K562 (cell line): Measurements from ENCODE around the gene CFAP251. TPM values are rescaled to one million over a fixed set of nuclear protein-coding genes. Genes with fewer than 3 reads are reported as not detected.

Experiments used
- ATAC-seq: fragments of 200-7000 bp; cut with Tn5 transposase; 3 replicates; pipeline ENCODE4 v1.9.1; 2020; ENCODE audit warnings: moderate library complexity
- BruUV-seq: library from RNA; stranded (reverse); fragments of 400-500 nt; replicated peaks from 2 replicates; lab custom pipeline; 2021; lab: Mats Ljungman, UMichigan
- CTCF ChIA-PET: fragments of 300-600 bp; formaldehyde crosslinking; extraction: SDS; loops from one replicate; lab custom pipeline; 2021; ENCODE audit warnings: low intra/inter-chr PET ratio; lab: Yijun Ruan, JAX
- POLR2A ChIA-PET: fragments of 300-600, 350-650 bp; sonication (Branson Sonifier 250); formaldehyde crosslinking; extraction: SDS; loops from one replicate; lab custom pipeline; 2021; ENCODE audit warnings: antibody characterized with exemption, inconsistent platforms; lab: Yijun Ruan, JAX
- DNase-seq, 4 experiments: peaks; one replicate each; pipeline versions ENCODE4 v3.0.0 to v3.0.0-alpha.2; 2011 to 2018; ENCODE audit warnings: low spot score in 3 of 4, mixed read lengths in 3 of 4; ENCODE audit errors: extremely low read depth in 1 of 4
- FAIRE-seq: peaks from 2 replicates; lab custom pipeline; 2011; peaks lifted over from hg19 to GRCh38; lab: Jason Lieb, UNC
- H2AFZ ChIP-seq: 2 replicates; pipeline ENCODE4 v1.6.0; 2011; ENCODE audit warnings: low read depth, low read length, control low read depth, inconsistent platforms
- H3K27ac ChIP-seq: fragments of 200-600 bp; 3 replicates; pipeline ENCODE4 v1.8.0; 2011; ENCODE audit warnings: low read depth, mild to moderate bottlenecking, control low read depth, inconsistent platforms, low read length, moderate library complexity, mixed read lengths; ENCODE audit errors: extremely low read depth
- H3K27me3 ChIP-seq, 2 experiments: fragments of 300-600 bp in 1 of 2; 2 replicates in 1 of 2; 3 replicates in 1 of 2; pipeline versions ENCODE4 v1.6.0 to v1.8.0; 2011; ENCODE audit warnings: inconsistent platforms in 2 of 2, low read length in 2 of 2, mild to moderate bottlenecking in 1 of 2, mixed read lengths in 1 of 2, moderate library complexity in 1 of 2; ENCODE audit not compliant: control insufficient read depth in 2 of 2, insufficient read depth in 2 of 2
- H3K36me3 ChIP-seq: fragments of 300-600 bp; 3 replicates; pipeline ENCODE4 v1.8.0; 2011; ENCODE audit warnings: mild to moderate bottlenecking, low read length, inconsistent platforms; ENCODE audit not compliant: control insufficient read depth, insufficient read depth
- H3K4me1 ChIP-seq, 2 experiments: fragments of 200-600 bp in 1 of 2; replicated peaks in 1 of 2; 2 replicates in 1 of 2; 3 replicates in 1 of 2; pipeline versions ENCODE4 v1.5.1 to v1.8.0; 2011; ENCODE audit warnings: inconsistent platforms in 2 of 2, low read length in 2 of 2, mild to moderate bottlenecking in 1 of 2, mixed read lengths in 1 of 2, moderate library complexity in 1 of 2; ENCODE audit not compliant: control insufficient read depth in 2 of 2, insufficient read depth in 2 of 2
- H3K4me2 ChIP-seq: 2 replicates; pipeline ENCODE4 v1.6.1; 2011; ENCODE audit warnings: low read length, control low read depth, inconsistent platforms, mixed read lengths; ENCODE audit not compliant: insufficient read depth
- H3K4me3 ChIP-seq: fragments of 200-600 bp; sonication (generic), shearing (Covaris generic); 2 replicates; pipeline ENCODE4 v1.5.1; 2016; ENCODE audit warnings: control low read depth, inconsistent platforms
- H3K79me2 ChIP-seq: fragments of 200-600 bp; 3 replicates; pipeline ENCODE4 v1.8.0; 2011; ENCODE audit warnings: low read length, inconsistent platforms; ENCODE audit not compliant: control insufficient read depth, insufficient read depth
- H3K9ac ChIP-seq, 2 experiments: 2 replicates each; pipeline versions ENCODE4 v1.6.0 to v1.6.1; 2011; ENCODE audit warnings: low read depth in 2 of 2, low read length in 2 of 2, control low read depth in 1 of 2, inconsistent platforms in 1 of 2, mild to moderate bottlenecking in 1 of 2, mixed read lengths in 1 of 2; ENCODE audit not compliant: insufficient read depth in 1 of 2
- H3K9me1 ChIP-seq: one replicate; pipeline ENCODE4 v1.6.0; 2011; ENCODE audit warnings: inconsistent platforms, mild to moderate bottlenecking, low read length, moderate library complexity; ENCODE audit not compliant: control insufficient read depth, insufficient read depth
- H3K9me3 ChIP-seq: replicated peaks from 2 replicates; pipeline ENCODE4 v1.5.1; 2011; ENCODE audit warnings: low read depth, low read length, inconsistent platforms; ENCODE audit not compliant: control insufficient read depth, insufficient read depth
- H4K20me1 ChIP-seq: replicated peaks from 2 replicates; pipeline ENCODE4 v1.6.1; 2011; ENCODE audit warnings: low read length, inconsistent platforms, mixed read lengths; ENCODE audit not compliant: control insufficient read depth, insufficient read depth
- MAFG ChIP-seq: fragments of 450-650 bp; conservative IDR thresholded peaks from 2 replicates; pipeline ENCODE4 v1.6.1; 2016; ENCODE audit warnings: missing genetic modification characterization, missing compliant biosample characterization
- PHTF2 ChIP-seq: fragments of 250-450 bp; sonication (Bioruptor Pico); IDR thresholded peaks from 2 replicates; pipeline ENCODE4 v1.5.0; 2021; ENCODE audit warnings: mild to moderate bottlenecking
- PRMT5 ChIP-seq: sonication (generic); formaldehyde crosslinking; IDR thresholded peaks from 2 replicates; pipeline ENCODE4 v1.5.0; 2020; ENCODE audit warnings: missing genetic modification reagents
- RNF2 ChIP-seq: sonication (generic); IDR thresholded peaks from 2 replicates; pipeline ENCODE4 v1.6.1; 2016
- TEAD4 ChIP-seq, 2 experiments: sonication (generic) in 1 of 2; formaldehyde crosslinking in 1 of 2; IDR thresholded peaks; 2 replicates each; pipeline versions ENCODE4 v1.6.1 to v1.8.0; 2012 to 2022; ENCODE audit warnings: borderline replicate concordance in 1 of 2, inconsistent platforms in 1 of 2, low read length in 1 of 2, mild to moderate bottlenecking in 1 of 2, missing genetic modification reagents in 1 of 2
- ZNF232 ChIP-seq: sonication (generic); formaldehyde crosslinking; IDR thresholded peaks from 2 replicates; pipeline ENCODE4 v1.8.0; 2022; ENCODE audit warnings: mild to moderate bottlenecking, missing genetic modification reagents
- ZNF75A ChIP-seq: fragments of 450-650 bp; formaldehyde crosslinking; IDR thresholded peaks from 2 replicates; pipeline ENCODE4 v1.4.0; 2020; ENCODE audit warnings: mild to moderate bottlenecking
- WGBS: fragments of 100-300 bp; shearing (Covaris generic); methylation state at CpG from one replicate; pipeline ENCODE4 v1.1.6; 2016; ENCODE audit warnings: low coverage, mixed read lengths; ENCODE audit not compliant: insufficient coverage; ENCODE audit errors: missing lambda C conversion rate; 5-methylcytosine and 5-hydroxymethylcytosine counted together
- in situ Hi-C: fragments of 300-500 bp; cut with MboI; formaldehyde crosslinking; loops from 4 replicates; pipeline ENCODE4 v1.15.0; 2018; ENCODE audit warnings: inconsistent platforms, mixed read lengths
- intact Hi-C: fragments of 100-400 bp; cut with micrococcal nuclease; formaldehyde crosslinking; loops from 2 replicates; pipeline ENCODE4 v1.14.2; 2022
- polyA plus RNA-seq, 8 experiments: library from polyadenylated mRNA; depleted of rRNA in 4 of 8; stranded (reverse) in 5 of 8; unstranded in 3 of 8; fragments of >200 nt; fragmentation: Nextera tagmentation in 2 of 8; fragmentation: Illumina TruSeq in 1 of 8; extraction: Ambion mirVana in 2 of 8; extraction: Trizol in 1 of 8; gene quantifications; 2 replicates each; pipeline versions ENCODE4 v1.2.1 to v1.2.3, GENCODE V29; 2011 to 2014; ENCODE audit warnings: inconsistent platforms in 1 of 8, missing spikeins in 1 of 8
- total RNA-seq, 7 experiments: library from RNA; depleted of rRNA in 6 of 7; stranded (reverse); fragments of >200 nt in 6 of 7; fragmentation: Illumina TruSeq in 2 of 7; extraction: Trizol in 2 of 7; gene quantifications; 2 replicates each; pipeline versions ENCODE4 v1.2.1 to v1.2.3, GENCODE V29; 2011 to 2021; ENCODE audit warnings: low replicate concordance in 1 of 7
- TF ChIP-seq, protein P1 (sequence below): fragments of 200-600 bp; sonication (generic); IDR thresholded peaks from one replicate; pipeline ENCODE4 v1.6.1; 2012; ENCODE audit warnings: mild to moderate bottlenecking, low read depth, low read length, inconsistent platforms
- TF ChIP-seq, protein P2 (sequence below): sonication (generic); formaldehyde crosslinking; IDR thresholded peaks from 2 replicates; pipeline ENCODE4 v1.8.0; 2022; ENCODE audit warnings: missing genetic modification reagents, mild to moderate bottlenecking, moderate library complexity, borderline replicate concordance
- TF ChIP-seq, protein P3 (sequence below), 2 experiments: fragments of 250-450 bp in 1 of 2; fragments of 450-650 bp in 1 of 2; sonication (Bioruptor Pico) in 1 of 2; IDR thresholded peaks; 2 replicates each; pipeline versions ENCODE4 v1.6.1 to v1.8.0; 2016 to 2021; ENCODE audit warnings: mild to moderate bottlenecking in 2 of 2, moderate library complexity in 2 of 2, missing compliant biosample characterization in 1 of 2, missing genetic modification characterization in 1 of 2

Gene CFAP251
- total and polyA plus RNA-seq, 9 of the 15 experiments (the other 6 are each of a cell fraction or from before 2014, with no cell fraction given), result 16.6 to 31.0 (median 19.1) TPM

DNA sequence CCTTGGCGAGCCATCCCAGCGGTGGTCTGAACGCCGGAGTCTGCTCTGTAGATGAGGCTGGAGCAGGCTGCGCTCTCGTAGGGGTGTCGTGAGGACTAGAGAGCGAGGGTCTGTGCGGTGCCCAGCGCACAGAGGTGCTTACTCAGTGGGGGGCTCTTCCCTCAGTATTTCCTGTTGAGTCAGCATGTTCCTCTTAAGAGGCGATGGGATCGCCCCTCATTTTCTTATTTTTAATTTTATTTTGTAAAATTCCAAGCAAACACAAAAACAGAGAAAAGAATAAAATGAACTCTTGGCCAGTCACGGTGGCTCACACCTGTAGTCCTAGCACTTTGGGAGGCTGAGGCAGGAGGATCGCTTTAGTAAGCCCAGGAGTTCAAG is 62.5 kb downstream of the CFAP251 start:
- FAIRE-seq (no peak), DNase-seq (no peak), ATAC-seq (0 out of 3 replicates have a peak, but pooled peaks have one; percentile 21)
- Histone ChIP-seq H3K27me3 (no peaks in the 10 kb centered on the region), H3K9me1 (no peaks in the 10 kb centered on the region), H4K20me1 (no peaks in the 10 kb centered on the region), H3K27ac (no peak overlapping the region), H3K79me2 (no peaks in the 10 kb centered on the region), H3K4me1 (peaks cover 4 to 5% of the 10 kb centered on the region in 2 experiments; a peak in 3 of 5 replicates), H2AFZ (no peak overlapping the region), H3K36me3 (no peaks in the 10 kb centered on the region), H3K4me2 (no peak overlapping the region), H3K9me3 (no peaks in the 10 kb centered on the region), H3K9ac (no peak overlapping the region), H3K4me3 (no peak overlapping the region)
- ChIA-PET CTCF (no interaction called here), POLR2A (interaction anchor here (0.6 to 1.0 kb wide), 3 partner anchors 21 to 74 kb away, joined by 3 to 7 read pairs (median 3); no protein-coding TSS in a partner anchor)
- 79% methylated on average over 14 of the region's 14 CpGs for WGBS
- in situ Hi-C loops (no loop called here), intact Hi-C loops (no loop called here)
- no TSS peak for BruUV-seq
- TF ChIP-seq, protein P1, sequence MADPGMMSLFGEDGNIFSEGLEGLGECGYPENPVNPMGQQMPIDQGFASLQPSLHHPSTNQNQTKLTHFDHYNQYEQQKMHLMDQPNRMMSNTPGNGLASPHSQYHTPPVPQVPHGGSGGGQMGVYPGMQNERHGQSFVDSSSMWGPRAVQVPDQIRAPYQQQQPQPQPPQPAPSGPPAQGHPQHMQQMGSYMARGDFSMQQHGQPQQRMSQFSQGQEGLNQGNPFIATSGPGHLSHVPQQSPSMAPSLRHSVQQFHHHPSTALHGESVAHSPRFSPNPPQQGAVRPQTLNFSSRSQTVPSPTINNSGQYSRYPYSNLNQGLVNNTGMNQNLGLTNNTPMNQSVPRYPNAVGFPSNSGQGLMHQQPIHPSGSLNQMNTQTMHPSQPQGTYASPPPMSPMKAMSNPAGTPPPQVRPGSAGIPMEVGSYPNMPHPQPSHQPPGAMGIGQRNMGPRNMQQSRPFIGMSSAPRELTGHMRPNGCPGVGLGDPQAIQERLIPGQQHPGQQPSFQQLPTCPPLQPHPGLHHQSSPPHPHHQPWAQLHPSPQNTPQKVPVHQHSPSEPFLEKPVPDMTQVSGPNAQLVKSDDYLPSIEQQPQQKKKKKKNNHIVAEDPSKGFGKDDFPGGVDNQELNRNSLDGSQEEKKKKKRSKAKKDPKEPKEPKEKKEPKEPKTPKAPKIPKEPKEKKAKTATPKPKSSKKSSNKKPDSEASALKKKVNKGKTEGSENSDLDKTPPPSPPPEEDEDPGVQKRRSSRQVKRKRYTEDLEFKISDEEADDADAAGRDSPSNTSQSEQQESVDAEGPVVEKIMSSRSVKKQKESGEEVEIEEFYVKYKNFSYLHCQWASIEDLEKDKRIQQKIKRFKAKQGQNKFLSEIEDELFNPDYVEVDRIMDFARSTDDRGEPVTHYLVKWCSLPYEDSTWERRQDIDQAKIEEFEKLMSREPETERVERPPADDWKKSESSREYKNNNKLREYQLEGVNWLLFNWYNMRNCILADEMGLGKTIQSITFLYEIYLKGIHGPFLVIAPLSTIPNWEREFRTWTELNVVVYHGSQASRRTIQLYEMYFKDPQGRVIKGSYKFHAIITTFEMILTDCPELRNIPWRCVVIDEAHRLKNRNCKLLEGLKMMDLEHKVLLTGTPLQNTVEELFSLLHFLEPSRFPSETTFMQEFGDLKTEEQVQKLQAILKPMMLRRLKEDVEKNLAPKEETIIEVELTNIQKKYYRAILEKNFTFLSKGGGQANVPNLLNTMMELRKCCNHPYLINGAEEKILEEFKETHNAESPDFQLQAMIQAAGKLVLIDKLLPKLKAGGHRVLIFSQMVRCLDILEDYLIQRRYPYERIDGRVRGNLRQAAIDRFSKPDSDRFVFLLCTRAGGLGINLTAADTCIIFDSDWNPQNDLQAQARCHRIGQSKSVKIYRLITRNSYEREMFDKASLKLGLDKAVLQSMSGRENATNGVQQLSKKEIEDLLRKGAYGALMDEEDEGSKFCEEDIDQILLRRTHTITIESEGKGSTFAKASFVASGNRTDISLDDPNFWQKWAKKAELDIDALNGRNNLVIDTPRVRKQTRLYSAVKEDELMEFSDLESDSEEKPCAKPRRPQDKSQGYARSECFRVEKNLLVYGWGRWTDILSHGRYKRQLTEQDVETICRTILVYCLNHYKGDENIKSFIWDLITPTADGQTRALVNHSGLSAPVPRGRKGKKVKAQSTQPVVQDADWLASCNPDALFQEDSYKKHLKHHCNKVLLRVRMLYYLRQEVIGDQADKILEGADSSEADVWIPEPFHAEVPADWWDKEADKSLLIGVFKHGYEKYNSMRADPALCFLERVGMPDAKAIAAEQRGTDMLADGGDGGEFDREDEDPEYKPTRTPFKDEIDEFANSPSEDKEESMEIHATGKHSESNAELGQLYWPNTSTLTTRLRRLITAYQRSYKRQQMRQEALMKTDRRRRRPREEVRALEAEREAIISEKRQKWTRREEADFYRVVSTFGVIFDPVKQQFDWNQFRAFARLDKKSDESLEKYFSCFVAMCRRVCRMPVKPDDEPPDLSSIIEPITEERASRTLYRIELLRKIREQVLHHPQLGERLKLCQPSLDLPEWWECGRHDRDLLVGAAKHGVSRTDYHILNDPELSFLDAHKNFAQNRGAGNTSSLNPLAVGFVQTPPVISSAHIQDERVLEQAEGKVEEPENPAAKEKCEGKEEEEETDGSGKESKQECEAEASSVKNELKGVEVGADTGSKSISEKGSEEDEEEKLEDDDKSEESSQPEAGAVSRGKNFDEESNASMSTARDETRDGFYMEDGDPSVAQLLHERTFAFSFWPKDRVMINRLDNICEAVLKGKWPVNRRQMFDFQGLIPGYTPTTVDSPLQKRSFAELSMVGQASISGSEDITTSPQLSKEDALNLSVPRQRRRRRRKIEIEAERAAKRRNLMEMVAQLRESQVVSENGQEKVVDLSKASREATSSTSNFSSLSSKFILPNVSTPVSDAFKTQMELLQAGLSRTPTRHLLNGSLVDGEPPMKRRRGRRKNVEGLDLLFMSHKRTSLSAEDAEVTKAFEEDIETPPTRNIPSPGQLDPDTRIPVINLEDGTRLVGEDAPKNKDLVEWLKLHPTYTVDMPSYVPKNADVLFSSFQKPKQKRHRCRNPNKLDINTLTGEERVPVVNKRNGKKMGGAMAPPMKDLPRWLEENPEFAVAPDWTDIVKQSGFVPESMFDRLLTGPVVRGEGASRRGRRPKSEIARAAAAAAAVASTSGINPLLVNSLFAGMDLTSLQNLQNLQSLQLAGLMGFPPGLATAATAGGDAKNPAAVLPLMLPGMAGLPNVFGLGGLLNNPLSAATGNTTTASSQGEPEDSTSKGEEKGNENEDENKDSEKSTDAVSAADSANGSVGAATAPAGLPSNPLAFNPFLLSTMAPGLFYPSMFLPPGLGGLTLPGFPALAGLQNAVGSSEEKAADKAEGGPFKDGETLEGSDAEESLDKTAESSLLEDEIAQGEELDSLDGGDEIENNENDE, result no peak
- TF ChIP-seq, protein P2, sequence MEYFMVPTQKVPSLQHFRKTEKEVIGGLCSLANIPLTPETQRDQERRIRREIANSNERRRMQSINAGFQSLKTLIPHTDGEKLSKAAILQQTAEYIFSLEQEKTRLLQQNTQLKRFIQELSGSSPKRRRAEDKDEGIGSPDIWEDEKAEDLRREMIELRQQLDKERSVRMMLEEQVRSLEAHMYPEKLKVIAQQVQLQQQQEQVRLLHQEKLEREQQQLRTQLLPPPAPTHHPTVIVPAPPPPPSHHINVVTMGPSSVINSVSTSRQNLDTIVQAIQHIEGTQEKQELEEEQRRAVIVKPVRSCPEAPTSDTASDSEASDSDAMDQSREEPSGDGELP (CRISPR knock-in tag), result no peak
- TF ChIP-seq, protein P3, sequence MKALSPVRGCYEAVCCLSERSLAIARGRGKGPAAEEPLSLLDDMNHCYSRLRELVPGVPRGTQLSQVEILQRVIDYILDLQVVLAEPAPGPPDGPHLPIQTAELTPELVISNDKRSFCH (CRISPR knock-in tag; IDR thresholded peaks at IDR 0.05), result no peak
- TF ChIP-seq, protein P3 (tag; IDR thresholded peaks at IDR 0.05), result no peak
- TF ChIP-seq MAFG (tag) (peak; percentile 59), RNF2 (no peak), ZNF75A (no peak), TEAD4 (IDR thresholded peaks at IDR 0.05; ENCODE audit: low read length) (no peak), TEAD4 (CRISPR knock-in tag; IDR thresholded peaks at IDR 0.05; ENCODE audit: borderline replicate concordance) (no peak), ZNF232 (CRISPR knock-in tag) (no peak), PHTF2 (CRISPR knock-in tag) (no peak), PRMT5 (no peak)
